ENCODE data around the gene ZC3H18.

ZC3H18 gene

GRCh38 chr16:88631920-88632586 is 61.9 kb downstream of the ZC3H18 start:
- H3K4me3 ChIP-seq (ENCODE audit: low read length): no peak overlapping the region
- DNase-seq (ENCODE audit: low read depth, low spot score): no peak

GRCh38 chr16:88632587-88632930 is 62.4 kb downstream of the ZC3H18 start:
- no peak overlapping the region for H3K4me3 ChIP-seq (ENCODE audit: low read length)
- no peak for DNase-seq (ENCODE audit: low read depth, low spot score)

GRCh38 chr16:88633684-88634140 is 63.5 kb downstream of the ZC3H18 start:
- DNase-seq (ENCODE audit: low read depth, low spot score): no peak
- H3K4me3 ChIP-seq (ENCODE audit: low read length): no peak overlapping the region

- DNase-seq (ENCODE audit: low read depth, low spot score): no peak
- no peak overlapping the region for H3K4me3 ChIP-seq (ENCODE audit: low read length)
These were observed 64.2 kb downstream of the ZC3H18 start for GRCh38 chr16:88634141-88634993.

- H3K4me3 ChIP-seq (ENCODE audit: low read length): no peak overlapping the region
- DNase-seq (ENCODE audit: low read depth, low spot score): no peak
These were observed 64.9 kb downstream of the ZC3H18 start for GRCh38 chr16:88634994-88635670.

GRCh38 chr16:88635671-88636319 is 65.6 kb downstream of the ZC3H18 start:
- no peak for DNase-seq (ENCODE audit: low read depth, low spot score)
- H3K4me3 ChIP-seq (ENCODE audit: low read length): no peak overlapping the region

- H3K4me3 ChIP-seq (ENCODE audit: low read length): no peak overlapping the region
- DNase-seq (ENCODE audit: low read depth, low spot score): no peak
These were observed 66.5 kb downstream of the ZC3H18 start for GRCh38 chr16:88636488-88637265.

GRCh38 chr16:88638323-88639230 is 68.4 kb downstream of the ZC3H18 start, which contains the start of gene IL17C:
IL17C (plus strand) TSS chr16:88638572; CDS start chr16:88638642, 70 bp downstream.
- no peak for DNase-seq (ENCODE audit: low read depth, low spot score)
- H3K4me3 ChIP-seq (ENCODE audit: low read length): no peak within 1 kb of the TSS

- no peak overlapping the region for H3K4me3 ChIP-seq (ENCODE audit: low read length)
These were observed 69.2 kb downstream of the ZC3H18 start for GRCh38 chr16:88639231-88640038.

GRCh38 chr16:88640039-88640495 is 69.9 kb downstream of the ZC3H18 start:
- H3K4me3 ChIP-seq (ENCODE audit: low read length): no peak overlapping the region
- no peak for DNase-seq (ENCODE audit: low read depth, low spot score)

More at GRCh38 chr16:88639231-88640038, 69.2 kb downstream of the ZC3H18 start:
- no peak for DNase-seq (ENCODE audit: low read depth, low spot score)

GRCh38 chr16:88640498-88641247 is 70.5 kb downstream of the ZC3H18 start:
- no peak for DNase-seq (ENCODE audit: low read depth, low spot score)
- no peak overlapping the region for H3K4me3 ChIP-seq (ENCODE audit: low read length)

GRCh38 chr16:88642881-88643643 is 72.9 kb downstream of the ZC3H18 start:
- H3K4me3 ChIP-seq (ENCODE audit: low read length): no peak overlapping the region
- DNase-seq (ENCODE audit: low read depth, low spot score): no peak

- no peak for DNase-seq (ENCODE audit: low read depth, low spot score)
- no peak overlapping the region for H3K4me3 ChIP-seq (ENCODE audit: low read length)
These were observed 73.4 kb downstream of the ZC3H18 start for GRCh38 chr16:88643644-88643932.

GRCh38 chr16:88645455-88645854 is 75.3 kb downstream of the ZC3H18 start:
- no peak overlapping the region for H3K4me3 ChIP-seq (ENCODE audit: low read length)
- no peak for DNase-seq (ENCODE audit: low read depth, low spot score)

GRCh38 chr16:88645941-88646340 is 75.7 kb downstream of the ZC3H18 start:
- H3K4me3 ChIP-seq (ENCODE audit: low read length): no peak overlapping the region
- DNase-seq (ENCODE audit: low read depth, low spot score): no peak
